Subcutaneous adipose tissue (tissue), 4 donors: Measurements from ENCODE around the gene NFIX. TPM values are rescaled to one million over a fixed set of nuclear protein-coding genes. Genes with fewer than 3 reads are reported as not detected.

Experiments used
- CTCF ChIP-seq: fragments of 450-650 bp; IDR thresholded peaks from one replicate; pipeline ENCODE4 v1.5.1; 2016; ENCODE audit warnings: low read depth, mild to moderate bottlenecking, control low read depth, antibody characterized with exemption, moderate library complexity
- total RNA-seq, 4 donors: library from RNA; depleted of rRNA; stranded (reverse); fragments of >200 nt; gene quantifications; one replicate each; pipeline ENCODE4 v1.1.0, GENCODE V29; 2016

Gene NFIX
- total RNA-seq, 4 donors from 2014 or later = 32.8 to 102 (median 47.0) TPM

GRCh38 chr19:13010038-13010991, 15.0 kb downstream of the NFIX start:
- TF ChIP-seq CTCF = no peak

GRCh38 chr19:13010992-13011652, 15.8 kb downstream of the NFIX start:
- TF ChIP-seq CTCF = no peak

- TF ChIP-seq CTCF = no peak
These were observed 16.5 kb downstream of the NFIX start for GRCh38 chr19:13011653-13012389.

DNA sequence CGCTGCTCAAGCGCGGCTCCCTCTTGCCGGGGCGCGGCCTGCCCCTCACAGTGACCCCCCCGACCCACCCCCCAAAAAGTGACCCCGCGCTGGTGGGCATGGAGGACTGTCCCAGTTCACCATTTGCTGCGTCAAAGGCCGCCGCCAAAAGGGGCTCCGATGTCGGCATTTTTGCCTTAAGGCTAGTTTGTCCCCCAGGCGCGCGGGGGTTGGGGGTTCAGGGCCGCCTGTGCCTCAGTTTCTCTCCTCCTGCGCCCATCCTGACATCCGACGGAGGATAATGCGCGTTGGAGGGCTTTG, 17.1 kb downstream of the NFIX start:
- no peak for TF ChIP-seq CTCF

- no peak for TF ChIP-seq CTCF
These were observed 17.7 kb downstream of the NFIX start for GRCh38 chr19:13012690-13013608.

DNA sequence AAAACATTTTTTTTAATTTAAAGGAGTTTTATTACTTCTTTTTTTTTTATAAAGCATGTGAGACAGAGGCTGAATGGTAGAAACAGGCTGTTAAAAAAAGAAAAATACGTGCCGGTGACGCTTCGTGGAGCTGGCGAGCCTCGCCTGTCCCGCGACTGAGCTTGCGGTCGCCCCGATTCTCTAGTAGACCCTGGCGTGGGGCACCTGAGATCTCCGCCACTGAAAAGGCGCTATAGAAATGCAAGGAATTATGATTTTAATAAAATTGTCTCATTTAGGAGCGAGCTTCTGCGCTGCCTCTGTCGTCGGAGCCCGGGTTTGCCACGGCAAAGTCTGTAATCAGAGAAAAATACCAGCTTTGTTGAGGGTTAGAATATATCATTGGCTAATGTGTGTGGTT, 18.4 kb downstream of the NFIX start:
- TF ChIP-seq CTCF = no peak
